Natural killer cell treated with Interleukin-12 subunit alpha and Interleukin-12 subunit beta and Interleukin-15 and Interleukin-18, amount 100 ng/mL, for 72 hours (primary cell): ENCODE measurements around the gene ARHGAP23. TPM values are rescaled to one million over a fixed set of nuclear protein-coding genes. Genes with fewer than 3 reads are reported as not detected.
"Not testable (repeated sequence)": the region's sequence is repeated elsewhere in the genome, so short reads cannot be mapped to it uniquely, and the experiment has no call there.

Experiments
- ATAC-seq, 2 donors: fragments of 150-1000 bp; cut with Tn5 transposase in 1 of 2; sonication (Bioruptor Pico), chemical (Tn5 transposase) in 1 of 2; 2 replicates each; pipeline ENCODE4 v1.10.0; 2021
- DNase-seq: peaks from one replicate; pipeline ENCODE4 v3.0.0; 2022; ENCODE audit warnings: low spot score
- H3K27ac Mint-ChIP-seq, 2 donors: 1 replicate in 1 of 2; 2 replicates in 1 of 2; pipeline ENCODE4 v1.8.0; 2022; ENCODE audit warnings: mixed read lengths in 2 of 2, mild to moderate bottlenecking in 1 of 2, moderate library complexity in 1 of 2
- H3K27me3 Mint-ChIP-seq, 2 donors: 1 replicate in 1 of 2; 2 replicates in 1 of 2; pipeline ENCODE4 v1.8.0; 2022; ENCODE audit warnings: mixed read lengths in 2 of 2
- H3K36me3 Mint-ChIP-seq: one replicate; pipeline ENCODE4 v1.8.0; 2022; ENCODE audit warnings: mixed read lengths
- H3K4me1 Mint-ChIP-seq, 2 donors: 1 replicate in 1 of 2; 2 replicates in 1 of 2; pipeline ENCODE4 v1.8.0; 2022; ENCODE audit warnings: low read depth in 2 of 2, mixed read lengths in 2 of 2, mild to moderate bottlenecking in 1 of 2
- H3K4me3 Mint-ChIP-seq: one replicate; pipeline ENCODE4 v1.8.0; 2022; ENCODE audit warnings: mixed read lengths
- H3K9me3 Mint-ChIP-seq: 2 replicates; pipeline ENCODE4 v1.8.0; 2022; ENCODE audit warnings: mixed read lengths
- total RNA-seq, 2 donors: library from RNA; stranded (reverse); gene quantifications; one replicate each; pipeline ENCODE4 v1.2.3, GENCODE V29; 2022

ARHGAP23 gene
- total RNA-seq, 2 donors from 2014 or later = 0.55 to 2.9 TPM

DNA sequence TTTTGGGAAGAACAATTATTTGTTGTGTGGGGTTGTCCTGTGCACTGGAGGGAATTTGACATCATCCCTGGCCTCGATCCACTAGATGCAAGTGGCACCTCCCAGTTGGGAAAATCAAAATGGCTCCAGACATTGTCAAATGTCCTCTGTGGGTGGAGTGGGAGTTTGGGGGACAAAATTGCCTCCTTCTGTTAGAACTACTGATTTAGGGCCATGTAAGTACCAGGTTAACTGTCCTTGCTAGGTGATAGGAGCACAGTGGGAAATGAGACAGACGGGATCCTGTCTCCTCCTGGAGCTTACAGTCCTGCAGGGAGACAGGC lies 56.8 kb downstream of the ARHGAP23 start:
- H3K9me3 Mint-ChIP-seq = no peaks in the 10 kb centered on the region
- H3K4me1 Mint-ChIP-seq = peaks cover 13 to 19% of the 10 kb centered on the region in 2 donors
- DNase-seq (no peak), ATAC-seq (no peak)
- H3K36me3 Mint-ChIP-seq = no peaks in the 10 kb centered on the region
- H3K27ac Mint-ChIP-seq = peak overlapping the region; percentile 23 to 59
- H3K4me3 Mint-ChIP-seq = peak overlapping the region; percentile 68
- peaks cover 0 to 6% of the 10 kb centered on the region in 2 donors for H3K27me3 Mint-ChIP-seq

DNA sequence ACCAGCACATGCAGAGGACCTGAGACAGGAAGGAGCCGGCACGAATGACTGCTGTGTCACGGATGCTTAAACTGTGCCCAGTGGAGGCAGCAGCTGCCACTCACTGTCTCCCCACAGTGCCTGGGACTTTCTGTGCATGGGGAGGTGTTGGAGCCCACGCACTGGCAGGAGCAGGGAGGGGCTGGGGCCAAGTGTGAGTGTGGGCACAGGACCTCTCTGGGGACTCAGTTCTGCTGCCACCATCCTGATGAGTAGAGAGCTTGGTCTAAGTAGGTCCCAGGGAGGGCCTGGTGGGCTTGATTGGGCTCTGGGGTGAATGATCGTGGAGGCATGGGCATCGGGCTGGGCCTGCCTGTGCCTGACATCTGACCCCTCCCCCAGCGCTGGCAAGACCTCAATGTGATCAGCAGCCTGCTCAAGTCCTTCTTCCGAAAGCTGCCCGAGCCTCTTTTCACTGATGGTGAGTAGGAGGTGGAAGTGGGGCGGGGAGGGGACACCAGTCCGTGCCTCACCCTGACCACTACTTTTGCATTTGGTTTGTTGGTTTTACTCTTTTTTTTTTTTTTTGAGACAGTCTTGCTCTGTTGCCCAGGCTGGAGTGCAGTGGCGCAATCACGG lies 57.5 kb downstream of the ARHGAP23 start:
- H3K27me3 Mint-ChIP-seq, H3K36me3 Mint-ChIP-seq, H3K9me3 Mint-ChIP-seq: not testable (repeated sequence)
- peak overlapping the region; percentile 68 for H3K4me3 Mint-ChIP-seq
- H3K27ac Mint-ChIP-seq = peak overlapping the region; percentile 23 to 59
- ATAC-seq (peak; percentile 94 to 98), DNase-seq (peak; percentile 84)
- H3K4me1 Mint-ChIP-seq = peaks cover 13 to 19% of the 10 kb centered on the region in 2 donors

DNA sequence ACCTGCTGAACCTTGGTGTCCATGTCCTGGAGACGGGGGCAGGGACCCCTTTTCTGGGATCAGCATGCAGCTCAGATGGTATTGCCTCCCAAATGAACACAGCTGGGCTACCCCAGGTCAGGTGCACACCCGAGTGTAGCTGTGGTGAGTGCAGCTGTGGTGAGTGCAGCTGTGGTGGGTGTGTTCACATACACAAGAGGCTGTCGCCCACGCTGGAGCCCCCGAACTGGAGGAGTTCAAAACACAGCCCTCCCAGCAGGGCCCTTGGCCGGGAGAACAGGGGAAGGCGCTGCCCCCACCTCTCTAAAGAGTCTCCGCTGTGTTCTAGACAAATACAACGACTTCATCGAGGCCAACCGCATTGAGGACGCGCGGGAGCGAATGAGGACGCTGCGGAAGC lies 61.5 kb downstream of the ARHGAP23 start:
- not testable (repeated sequence) for H3K36me3 Mint-ChIP-seq, H3K4me3 Mint-ChIP-seq, H3K9me3 Mint-ChIP-seq, DNase-seq, ATAC-seq, H3K27me3 Mint-ChIP-seq, H3K27ac Mint-ChIP-seq
- peaks cover 10% of the 10 kb centered on the region in 2 donors for H3K4me1 Mint-ChIP-seq

DNA sequence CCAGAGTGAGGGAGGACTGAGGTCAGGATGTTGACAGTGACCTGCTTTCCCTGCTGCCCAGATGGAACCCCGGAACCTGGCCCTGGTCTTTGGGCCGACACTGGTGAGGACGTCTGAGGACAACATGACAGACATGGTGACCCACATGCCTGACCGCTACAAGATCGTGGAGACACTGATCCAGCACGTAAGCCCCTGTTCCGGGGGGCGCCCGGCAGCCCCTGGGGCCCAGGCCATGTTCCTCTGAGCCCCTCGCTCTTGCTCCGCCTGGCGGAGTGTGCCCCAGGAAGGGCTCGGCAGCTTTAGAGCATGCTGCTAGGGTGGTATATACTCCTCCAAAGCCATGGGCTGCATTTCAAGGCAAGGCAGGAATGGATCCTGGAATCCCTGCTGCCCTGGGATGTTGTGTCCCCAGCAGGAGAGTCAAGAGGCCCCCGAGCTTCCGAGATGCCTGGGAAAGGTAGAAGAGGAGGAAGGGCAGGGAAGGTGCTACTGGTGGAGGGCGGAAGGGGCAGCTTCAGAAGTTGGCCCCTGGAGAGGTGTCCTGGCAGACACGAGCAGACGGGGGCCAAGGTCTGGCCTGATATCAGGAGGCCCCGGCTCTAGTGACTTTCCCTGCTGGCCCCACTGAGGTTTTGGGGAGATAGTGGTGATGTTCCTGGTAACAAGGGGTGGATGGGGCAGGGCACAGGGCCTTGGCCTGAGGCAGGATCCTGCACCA lies 63.2 kb downstream of the ARHGAP23 start:
- not testable (repeated sequence) for H3K4me3 Mint-ChIP-seq, H3K9me3 Mint-ChIP-seq, DNase-seq, H3K4me1 Mint-ChIP-seq, H3K27ac Mint-ChIP-seq, ATAC-seq, H3K36me3 Mint-ChIP-seq, H3K27me3 Mint-ChIP-seq

DNA sequence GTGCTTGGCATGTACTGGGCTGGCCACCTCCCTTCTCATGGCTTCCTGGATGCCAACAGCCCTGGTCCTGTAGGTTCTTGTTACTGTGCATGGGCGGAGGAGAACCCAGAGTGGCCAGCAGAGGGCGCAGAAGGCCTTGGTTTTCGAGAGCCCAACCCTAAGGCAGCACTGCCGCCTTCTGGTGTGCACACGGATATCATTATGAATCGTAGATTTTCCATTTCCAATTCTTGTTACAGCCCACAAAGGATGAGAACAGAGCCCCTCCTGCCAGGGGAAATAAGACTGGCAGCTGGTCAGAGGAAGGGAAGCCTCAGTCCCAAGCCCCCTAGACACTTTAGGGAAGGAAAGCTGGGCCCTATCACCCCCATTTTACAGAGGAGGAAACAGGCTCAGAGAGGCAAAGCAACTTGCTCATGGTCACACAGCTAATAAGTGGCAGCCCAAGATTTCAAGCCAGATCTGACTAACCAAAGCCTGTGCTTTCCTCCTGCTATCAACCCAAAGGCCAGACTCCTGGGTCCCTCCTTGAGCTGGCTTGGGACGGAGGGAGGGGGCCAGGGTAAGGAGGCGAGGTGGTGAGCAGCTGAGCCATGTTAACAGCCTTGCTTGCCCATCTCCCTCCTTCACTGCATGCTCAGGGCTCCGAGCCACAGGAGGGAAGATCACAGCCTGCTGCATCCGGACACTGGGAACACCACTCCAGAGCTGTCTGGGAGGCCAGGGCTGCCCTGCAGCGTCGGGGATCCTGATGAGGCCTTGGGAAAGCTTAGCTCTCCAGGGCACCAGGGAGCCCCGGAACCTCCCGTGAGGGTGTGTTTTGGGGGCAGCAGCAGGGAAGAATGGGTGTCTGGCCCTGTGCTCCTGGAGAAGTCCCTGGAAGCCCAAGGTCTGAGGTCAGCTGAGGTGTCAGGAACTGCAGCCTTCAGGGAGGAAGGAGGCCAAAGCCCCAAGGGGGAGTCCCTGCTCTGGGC lies 64.1 kb downstream of the ARHGAP23 start:
- not testable (repeated sequence) for H3K4me1 Mint-ChIP-seq, H3K9me3 Mint-ChIP-seq, H3K27me3 Mint-ChIP-seq, H3K27ac Mint-ChIP-seq, H3K36me3 Mint-ChIP-seq, H3K4me3 Mint-ChIP-seq
- peak; percentile 71 to 73 for ATAC-seq
- peak; percentile 89 for DNase-seq

DNA sequence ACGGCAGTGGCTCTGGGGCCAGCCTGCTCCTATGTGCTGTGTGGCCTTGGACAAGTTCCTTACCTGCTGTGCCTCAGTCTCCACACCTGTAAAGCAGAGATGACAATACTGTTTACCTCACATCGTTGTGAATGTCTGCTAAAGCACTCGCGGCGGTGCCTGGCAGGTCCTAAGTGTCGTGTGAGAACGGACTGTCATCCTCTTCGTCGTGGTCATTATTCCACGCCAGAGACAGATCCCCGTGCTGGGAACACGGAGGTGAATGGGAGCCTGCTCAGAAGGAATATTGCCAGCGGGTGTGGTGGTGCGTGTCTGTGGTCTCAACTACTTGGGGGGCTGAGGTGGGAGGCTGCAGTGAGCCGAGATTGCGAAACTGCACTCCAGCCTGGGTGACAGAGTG lies 65.9 kb downstream of the ARHGAP23 start:
- not testable (repeated sequence) for H3K27ac Mint-ChIP-seq, H3K9me3 Mint-ChIP-seq, H3K4me3 Mint-ChIP-seq, DNase-seq, H3K27me3 Mint-ChIP-seq, H3K36me3 Mint-ChIP-seq, ATAC-seq, H3K4me1 Mint-ChIP-seq

DNA sequence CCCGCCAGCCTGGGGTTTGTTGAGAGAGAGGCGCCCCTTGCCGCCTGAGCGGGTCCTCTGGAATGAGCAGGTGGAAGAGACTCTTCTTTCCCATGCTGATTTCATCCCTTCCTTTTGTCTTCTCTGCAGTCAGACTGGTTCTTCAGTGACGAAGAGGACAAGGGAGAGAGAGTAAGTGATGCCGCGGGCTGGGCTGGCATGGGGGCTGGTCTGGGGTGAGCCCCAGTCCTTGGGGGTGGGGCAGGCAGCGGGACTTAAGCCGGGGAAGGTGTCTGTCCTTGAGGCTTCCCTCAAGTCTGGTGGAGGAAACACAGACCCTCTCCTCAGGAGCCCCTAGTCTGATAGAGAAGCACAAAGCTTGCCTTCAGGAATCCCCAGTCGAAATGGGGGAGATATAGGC lies 69.4 kb downstream of the ARHGAP23 start:
- not testable (repeated sequence) for H3K9me3 Mint-ChIP-seq, H3K4me1 Mint-ChIP-seq, H3K27me3 Mint-ChIP-seq, DNase-seq, H3K27ac Mint-ChIP-seq, ATAC-seq, H3K4me3 Mint-ChIP-seq, H3K36me3 Mint-ChIP-seq

DNA sequence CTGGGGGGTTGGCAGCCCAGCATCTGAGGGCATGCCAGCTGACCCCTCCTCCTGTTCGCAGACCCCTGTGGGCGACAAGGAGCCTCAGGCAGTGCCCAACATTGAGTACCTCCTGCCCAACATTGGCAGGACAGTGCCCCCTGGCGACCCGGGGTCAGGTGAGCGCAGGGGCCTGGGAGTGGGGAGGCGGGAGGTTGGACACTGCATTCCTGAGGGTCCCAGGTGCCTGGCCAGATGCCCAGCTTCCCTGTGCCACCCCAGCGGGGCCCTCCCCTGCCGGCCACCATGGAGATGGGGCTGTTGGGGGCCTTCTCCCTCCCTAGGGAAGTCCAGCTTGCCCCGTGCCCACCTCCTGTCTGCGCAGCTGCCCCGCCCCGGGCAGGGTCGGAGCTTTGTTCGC lies 70.1 kb downstream of the ARHGAP23 start:
- peaks cover 0 to 6% of the 10 kb centered on the region in 2 donors for H3K4me1 Mint-ChIP-seq
- DNase-seq (no peak), ATAC-seq (no peak)
- H3K27me3 Mint-ChIP-seq = no peaks in the 10 kb centered on the region
- no peak overlapping the region for H3K4me3 Mint-ChIP-seq
- H3K36me3 Mint-ChIP-seq = no peaks in the 10 kb centered on the region
- no peak overlapping the region for H3K27ac Mint-ChIP-seq
- H3K9me3 Mint-ChIP-seq = no peaks in the 10 kb centered on the region

DNA sequence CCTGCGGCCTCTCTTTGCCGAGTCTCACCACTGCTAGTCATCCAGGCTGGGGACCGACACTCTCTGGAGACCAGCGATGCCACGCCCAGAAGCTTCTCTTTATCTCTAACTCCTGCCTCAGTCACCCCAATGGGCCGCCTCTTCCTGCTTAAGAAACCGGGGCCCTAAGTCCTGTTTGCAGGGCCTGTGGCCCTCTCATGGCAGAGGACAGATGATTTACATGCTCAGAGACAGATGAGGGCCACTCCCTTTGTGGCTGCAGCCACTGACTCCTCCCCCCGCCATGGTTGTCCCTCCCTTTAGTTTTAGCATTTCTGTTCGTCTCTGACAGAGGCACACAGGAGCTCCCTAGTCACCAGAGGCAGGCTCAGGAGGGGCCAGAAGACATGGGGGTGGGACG lies 71.0 kb downstream of the ARHGAP23 start:
- not testable (repeated sequence) for H3K27ac Mint-ChIP-seq, H3K4me1 Mint-ChIP-seq, DNase-seq, H3K4me3 Mint-ChIP-seq, H3K9me3 Mint-ChIP-seq, H3K27me3 Mint-ChIP-seq, ATAC-seq, H3K36me3 Mint-ChIP-seq

DNA sequence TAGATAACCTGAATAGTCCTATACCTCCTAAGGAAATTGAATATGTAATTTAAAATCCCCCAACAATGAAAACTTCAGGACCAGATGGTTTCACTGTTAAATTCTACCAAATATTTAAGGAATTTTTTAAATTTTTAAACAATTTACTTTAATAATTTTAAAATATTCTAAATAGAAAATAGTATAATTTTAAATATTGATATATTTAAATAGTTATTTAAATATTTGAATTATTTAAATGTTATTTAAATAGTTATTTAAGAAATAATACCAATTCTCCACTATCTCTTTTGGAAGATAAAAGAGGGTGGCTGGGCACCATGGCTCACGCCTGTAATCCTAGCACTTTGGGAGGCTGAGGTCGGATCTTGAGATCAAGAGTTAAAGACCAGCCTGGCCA lies 73.5 kb downstream of the ARHGAP23 start:
- H3K4me3 Mint-ChIP-seq = not testable (repeated sequence)

DNA sequence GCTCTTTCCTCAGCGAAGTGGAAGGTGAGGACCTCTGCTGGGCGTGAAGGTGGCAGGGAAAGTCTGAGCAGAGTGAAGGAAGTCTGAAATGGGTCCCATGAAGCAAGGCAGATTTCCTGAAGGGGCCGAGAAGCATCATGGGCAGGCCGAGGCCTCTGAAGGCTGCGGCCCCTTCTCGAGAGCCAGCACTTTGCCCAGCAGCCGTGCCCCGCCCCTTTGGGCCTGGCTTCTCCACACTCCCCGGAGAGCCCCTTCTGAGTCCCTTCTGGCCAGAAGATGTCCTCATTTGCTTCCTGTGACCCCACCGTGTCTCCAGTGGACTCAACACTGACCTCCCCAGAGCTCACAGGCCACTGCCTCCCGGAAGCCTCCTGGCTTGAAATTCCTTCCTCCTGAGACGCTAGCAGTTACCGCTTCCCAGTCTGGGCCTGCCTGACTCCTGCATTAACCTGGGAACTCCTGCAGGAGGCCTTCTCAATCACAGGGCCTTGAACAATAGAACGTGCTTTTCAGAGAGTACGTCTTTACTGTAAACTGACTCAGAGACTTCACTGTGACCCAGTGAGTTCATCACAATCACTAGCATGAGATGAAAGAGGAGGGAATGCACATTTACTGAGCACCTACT lies 75.1 kb downstream of the ARHGAP23 start:
- not testable (repeated sequence) for H3K27ac Mint-ChIP-seq, ATAC-seq, H3K4me3 Mint-ChIP-seq, H3K9me3 Mint-ChIP-seq, DNase-seq, H3K4me1 Mint-ChIP-seq, H3K36me3 Mint-ChIP-seq
- H3K27me3 Mint-ChIP-seq = peaks cover 2 to 11% of the 10 kb centered on the region in 2 donors

More for the DNA sequence above, 73.5 kb downstream of the ARHGAP23 start:
- H3K36me3 Mint-ChIP-seq, H3K27ac Mint-ChIP-seq, H3K27me3 Mint-ChIP-seq, DNase-seq, H3K9me3 Mint-ChIP-seq, H3K4me1 Mint-ChIP-seq, ATAC-seq: not testable (repeated sequence)

DNA sequence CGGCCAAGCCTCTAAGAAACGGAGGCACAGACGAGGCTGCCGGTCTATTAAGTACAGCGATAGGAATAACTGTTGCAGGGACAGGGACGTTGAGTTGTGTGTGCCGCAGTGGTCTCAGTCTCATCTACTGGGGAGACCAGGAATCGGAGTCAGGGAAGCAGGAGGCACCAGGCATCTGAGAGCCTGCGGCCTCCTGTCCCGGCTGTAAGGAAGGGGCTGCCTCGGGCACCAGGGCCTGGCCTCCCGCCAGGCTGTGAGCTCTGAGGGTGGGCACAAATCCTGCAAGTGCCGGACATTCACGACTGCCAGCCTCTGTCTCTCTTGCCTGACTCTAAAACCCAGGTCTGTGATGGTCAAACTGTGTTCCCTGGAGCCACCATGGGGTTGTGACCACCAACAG lies 76.0 kb downstream of the ARHGAP23 start:
- no peak overlapping the region for H3K27ac Mint-ChIP-seq
- H3K4me1 Mint-ChIP-seq = peaks cover 2 to 3% of the 10 kb centered on the region in 2 donors
- ATAC-seq = no peak
- no peak for DNase-seq
- no peaks in the 10 kb centered on the region for H3K9me3 Mint-ChIP-seq
- H3K4me3 Mint-ChIP-seq = no peak overlapping the region
- peaks cover 8 to 19% of the 10 kb centered on the region in 2 donors for H3K27me3 Mint-ChIP-seq
- no peaks in the 10 kb centered on the region for H3K36me3 Mint-ChIP-seq

DNA sequence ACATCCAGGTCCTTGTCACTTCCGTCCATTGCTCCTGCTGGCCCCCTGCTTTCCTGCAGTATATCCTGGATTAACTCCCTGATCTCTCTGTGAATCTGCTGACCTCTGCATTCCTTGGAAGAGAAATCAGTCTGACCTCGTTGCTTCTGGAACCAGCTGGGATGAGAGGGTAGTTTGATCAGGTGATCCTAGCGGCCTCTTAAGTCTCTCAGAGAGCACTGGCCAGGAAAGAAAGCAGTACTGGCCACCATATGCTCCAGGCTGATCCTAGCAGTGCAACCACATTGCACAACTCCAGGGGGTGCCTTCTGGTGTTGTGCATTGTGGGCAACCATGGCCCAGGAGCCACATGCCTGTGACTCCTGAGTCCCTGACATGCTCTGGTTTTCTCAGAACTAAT lies 79.2 kb downstream of the ARHGAP23 start:
- ATAC-seq (no peak), DNase-seq (no peak)
- no peak overlapping the region for H3K27ac Mint-ChIP-seq
- H3K9me3 Mint-ChIP-seq = no peaks in the 10 kb centered on the region
- no peak overlapping the region for H3K4me3 Mint-ChIP-seq
- H3K36me3 Mint-ChIP-seq = no peaks in the 10 kb centered on the region
- peaks cover 7 to 11% of the 10 kb centered on the region in 2 donors for H3K4me1 Mint-ChIP-seq
- peaks cover 26 to 36% of the 10 kb centered on the region in 2 donors for H3K27me3 Mint-ChIP-seq
